Measurements from ENCODE around the gene FBXL20.

FBXL20 gene

GRCh38 chr17:39225959-39226683 is 175.3 kb downstream of the FBXL20 start:
- no peak for DNase-seq
- TF ChIP-seq POLR2A (IDR thresholded peaks at IDR 0.05; ENCODE audit: low read length) (no peak), GATA1 (IDR thresholded peaks at IDR 0.05; ENCODE audit: low read depth, low read length) (no peak)

DNA sequence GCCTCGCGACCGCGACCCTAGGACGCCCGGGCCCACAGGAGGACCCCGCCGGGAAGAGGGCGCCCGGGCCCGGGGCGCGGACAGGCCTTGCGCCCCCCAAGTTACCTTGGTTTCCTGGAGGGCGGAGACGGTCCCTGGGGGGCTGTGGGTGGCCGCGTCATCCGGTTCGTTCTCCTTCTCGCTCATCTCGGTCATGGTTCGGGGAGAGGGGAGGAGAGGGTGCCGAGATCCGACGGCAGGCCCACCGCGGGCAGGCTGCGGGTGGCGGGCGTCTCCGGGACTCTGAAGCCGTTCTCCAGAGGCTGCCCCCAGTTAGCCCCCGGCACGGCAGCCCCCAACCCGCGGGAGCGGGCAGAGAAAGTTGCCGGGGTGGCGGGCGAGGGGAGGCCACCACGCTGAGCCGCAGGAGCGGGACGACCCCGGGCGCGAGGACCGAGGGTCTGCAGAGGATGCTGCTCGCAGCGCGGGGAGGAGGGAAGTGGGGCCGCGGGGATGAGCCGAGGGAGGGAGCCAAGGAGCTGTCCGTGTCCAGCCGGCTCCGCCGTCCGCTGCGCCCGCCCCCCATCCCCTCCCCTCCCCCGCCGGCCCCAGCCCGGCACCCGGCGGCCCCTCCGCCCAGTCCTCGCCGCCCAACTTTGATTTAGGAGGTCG is 176.0 kb downstream of the FBXL20 start, which contains the start of gene STAC2:
STAC2 (minus strand) TSS at position 638 of the 651 bp plus-strand sequence; CDS start at position 195, 443 bp downstream.
- TF ChIP-seq POLR2A (IDR thresholded peaks at IDR 0.05; ENCODE audit: low read length) (no peak), GATA1 (IDR thresholded peaks at IDR 0.05; ENCODE audit: low read depth, low read length) (no peak)
- DNase-seq: no peak

DNA sequence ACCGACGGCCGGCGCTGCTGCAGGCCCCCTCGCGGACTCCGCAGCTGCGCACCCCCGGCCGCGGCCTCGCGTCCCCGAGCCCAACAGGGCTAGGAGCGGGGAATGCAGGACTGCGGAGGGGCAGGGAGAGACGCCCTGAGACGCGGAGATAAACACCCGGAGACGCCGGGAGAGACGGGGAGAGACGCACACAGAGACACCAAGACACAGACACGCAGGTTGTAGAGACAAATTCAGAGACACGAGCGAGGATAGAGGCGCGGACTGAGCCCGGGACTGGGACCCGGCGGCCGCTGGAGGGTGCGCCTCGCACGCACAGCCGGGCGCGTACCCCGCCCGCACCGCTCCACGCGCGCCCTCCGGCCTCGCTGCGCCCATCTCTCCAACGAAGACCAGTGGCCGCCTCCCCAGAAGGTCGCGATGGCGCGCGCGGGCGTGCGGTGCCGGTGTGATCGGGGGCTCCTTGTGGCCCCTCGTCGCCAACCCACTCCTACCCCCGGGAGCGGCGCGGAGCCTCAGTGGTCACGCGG is 176.6 kb downstream of the FBXL20 start:
- TF ChIP-seq POLR2A (IDR thresholded peaks at IDR 0.05; ENCODE audit: low read length): no peak
- no peak for TF ChIP-seq GATA1 (IDR thresholded peaks at IDR 0.05; ENCODE audit: low read depth, low read length)
- no peak for DNase-seq

DNA sequence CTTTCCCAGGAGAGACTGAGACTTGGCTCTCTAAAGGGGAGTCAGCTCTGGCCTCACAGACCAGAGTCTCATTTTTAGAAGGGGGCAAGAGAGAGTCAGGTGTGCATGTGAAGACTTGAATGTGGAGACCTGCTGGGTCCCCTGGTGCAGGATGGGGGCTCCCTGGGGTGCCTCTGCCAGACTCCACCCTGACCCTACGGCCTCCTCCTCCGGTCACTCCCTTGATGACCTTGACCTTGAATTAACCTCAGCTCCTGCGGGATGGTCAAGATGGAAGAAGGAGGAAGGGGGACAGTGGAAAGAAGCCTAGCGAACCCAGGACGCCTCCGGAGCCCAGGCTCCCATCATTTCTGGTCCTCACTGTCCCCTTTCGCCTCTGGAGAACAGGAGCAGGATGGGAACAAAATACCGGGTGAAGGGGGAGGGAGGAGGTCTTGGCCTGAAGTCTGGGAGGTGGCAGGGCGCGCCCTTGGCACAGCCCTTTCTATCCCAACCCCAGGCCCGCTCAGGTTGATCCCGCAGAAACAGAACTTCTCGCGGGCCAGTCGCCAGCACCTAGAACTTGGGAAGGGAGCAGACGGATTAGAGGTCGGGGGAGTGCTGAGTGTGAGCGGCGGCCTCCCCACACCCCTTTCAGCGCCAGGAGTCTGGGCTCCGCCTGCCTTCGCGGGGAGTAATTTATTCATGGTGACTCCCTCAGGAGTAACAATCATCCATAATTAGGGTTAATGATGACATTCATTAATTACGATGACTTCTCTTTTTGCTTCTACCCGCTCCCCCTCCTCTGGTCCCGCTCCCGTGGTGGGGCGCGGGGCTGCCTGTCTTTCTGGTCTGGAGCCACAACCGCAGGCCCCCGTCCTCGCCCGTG is 177.3 kb downstream of the FBXL20 start:
- no peak for TF ChIP-seq POLR2A (IDR thresholded peaks at IDR 0.05; ENCODE audit: low read length)
- TF ChIP-seq GATA1 (IDR thresholded peaks at IDR 0.05; ENCODE audit: low read depth, low read length): no peak
- DNase-seq: no peak

DNA sequence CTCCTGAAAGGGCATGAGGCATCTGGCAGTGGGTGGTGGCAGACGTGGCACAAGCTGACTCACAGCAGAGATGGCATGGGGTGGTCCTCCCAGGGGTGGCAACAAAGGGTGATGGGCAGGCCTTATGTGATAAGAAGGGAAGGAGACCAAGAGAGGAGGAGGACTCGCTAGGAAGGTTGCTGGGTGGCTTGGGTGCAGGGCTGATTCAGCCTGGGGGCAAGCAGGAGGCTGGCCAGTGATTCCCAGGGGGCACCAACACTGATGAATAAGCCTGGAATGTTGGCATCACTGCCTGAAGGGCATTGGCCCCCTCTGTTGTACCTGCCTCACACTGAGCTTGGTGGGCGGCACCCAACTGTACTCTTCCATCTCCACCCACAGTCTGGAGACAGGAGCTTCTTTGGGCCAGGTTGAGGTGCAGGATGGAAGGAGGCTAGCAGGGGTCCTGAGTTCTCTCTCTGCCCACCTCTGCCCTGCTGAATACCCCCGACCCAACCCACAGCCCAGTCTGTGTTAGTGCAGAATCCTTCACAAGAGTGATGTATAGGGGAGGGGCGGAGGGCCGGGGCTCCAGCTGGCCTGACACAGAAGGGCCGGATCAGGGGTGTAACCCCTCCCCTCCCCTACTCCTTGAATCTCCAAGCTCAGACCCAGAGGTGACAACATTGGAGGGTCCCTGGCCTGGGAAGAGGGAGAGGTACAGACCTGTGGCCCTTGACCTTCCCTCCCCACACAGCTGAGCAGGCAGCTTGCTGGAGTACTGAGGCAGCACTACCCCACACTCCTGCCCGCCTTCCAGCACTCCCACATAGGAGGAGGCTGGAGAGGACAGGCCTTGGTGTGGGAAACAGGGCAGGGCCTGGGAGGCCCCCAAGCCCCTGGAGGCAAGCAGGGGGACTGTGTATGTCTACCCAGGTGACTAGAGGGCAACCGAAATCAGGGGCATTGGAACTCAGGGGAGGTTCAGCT is 178.3 kb downstream of the FBXL20 start:
- DNase-seq: no peak
- TF ChIP-seq GATA1 (IDR thresholded peaks at IDR 0.05; ENCODE audit: low read depth, low read length) (no peak), POLR2A (IDR thresholded peaks at IDR 0.05; ENCODE audit: low read length) (no peak)

DNA sequence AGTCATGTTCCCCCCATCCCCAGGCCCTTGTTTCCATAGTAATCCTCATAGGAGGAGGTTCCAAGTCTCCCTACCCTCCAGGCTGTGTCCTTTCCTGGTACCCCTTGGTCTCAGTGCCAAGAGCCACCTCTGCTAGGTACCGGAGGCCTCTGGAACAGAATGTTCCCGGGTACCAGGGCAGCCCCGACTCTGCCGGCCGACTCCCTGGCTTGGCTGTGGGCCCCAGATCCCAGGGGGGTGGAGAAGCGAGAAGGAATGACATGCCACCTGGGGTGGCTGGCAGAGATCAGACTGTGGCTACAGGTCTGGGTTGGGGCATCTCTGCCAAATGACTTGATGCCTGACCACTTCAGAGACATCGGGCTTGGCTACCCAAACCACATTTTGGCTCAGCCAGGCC is 179.3 kb downstream of the FBXL20 start:
- TF ChIP-seq POLR2A (IDR thresholded peaks at IDR 0.05; ENCODE audit: low read length) (no peak), GATA1 (IDR thresholded peaks at IDR 0.05; ENCODE audit: low read depth, low read length) (no peak)
- DNase-seq: no peak

- TF ChIP-seq GATA1 (IDR thresholded peaks at IDR 0.05; ENCODE audit: low read depth, low read length): no peak
- TF ChIP-seq POLR2A (IDR thresholded peaks at IDR 0.05; ENCODE audit: low read length): no peak
- no peak for DNase-seq
These were observed 179.9 kb downstream of the FBXL20 start for GRCh38 chr17:39221572-39221971.

- TF ChIP-seq GATA1 (IDR thresholded peaks at IDR 0.05; ENCODE audit: low read depth, low read length) (no peak), POLR2A (IDR thresholded peaks at IDR 0.05; ENCODE audit: low read length) (no peak)
- DNase-seq: no peak
These were observed 181.7 kb downstream of the FBXL20 start for GRCh38 chr17:39219647-39220154.

GRCh38 chr17:39218906-39219305 is 182.5 kb downstream of the FBXL20 start:
- TF ChIP-seq POLR2A (IDR thresholded peaks at IDR 0.05; ENCODE audit: low read length): no peak
- DNase-seq: no peak

DNA sequence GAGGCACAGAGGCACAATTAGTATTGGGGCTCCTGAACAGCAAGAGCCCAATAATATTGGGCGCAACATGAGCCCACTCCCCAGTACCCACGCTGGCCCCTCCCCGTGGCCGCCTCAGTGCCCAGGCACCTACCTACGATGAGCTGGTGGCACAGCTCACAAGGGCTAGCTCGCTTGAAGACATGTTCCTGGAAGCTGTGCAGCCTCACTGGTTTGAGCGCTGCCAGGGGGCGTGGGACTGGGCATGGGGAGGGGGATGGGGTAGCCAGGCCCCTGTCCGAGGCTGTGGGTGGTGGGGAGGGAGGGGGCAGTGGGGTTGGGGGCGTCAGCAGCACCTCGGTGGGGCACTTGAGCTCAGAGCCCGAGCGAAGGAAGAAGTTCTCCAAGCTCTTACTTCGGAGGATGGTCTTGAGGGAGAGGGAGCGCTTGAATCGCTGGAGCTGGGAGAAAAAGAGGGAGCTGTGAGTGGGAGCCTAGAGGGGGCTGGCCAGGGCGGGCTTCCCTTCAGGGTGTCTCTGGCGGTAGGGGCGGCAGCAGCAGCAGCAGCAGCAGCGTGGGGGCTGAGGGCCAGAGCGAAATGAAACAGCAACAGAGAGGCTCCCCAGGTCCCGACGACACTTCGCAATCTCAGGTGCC is 183.6 kb downstream of the FBXL20 start:
- TF ChIP-seq GATA1 (IDR thresholded peaks at IDR 0.05; ENCODE audit: low read depth, low read length) (no peak), POLR2A (IDR thresholded peaks at IDR 0.05; ENCODE audit: low read length) (no peak)

DNA sequence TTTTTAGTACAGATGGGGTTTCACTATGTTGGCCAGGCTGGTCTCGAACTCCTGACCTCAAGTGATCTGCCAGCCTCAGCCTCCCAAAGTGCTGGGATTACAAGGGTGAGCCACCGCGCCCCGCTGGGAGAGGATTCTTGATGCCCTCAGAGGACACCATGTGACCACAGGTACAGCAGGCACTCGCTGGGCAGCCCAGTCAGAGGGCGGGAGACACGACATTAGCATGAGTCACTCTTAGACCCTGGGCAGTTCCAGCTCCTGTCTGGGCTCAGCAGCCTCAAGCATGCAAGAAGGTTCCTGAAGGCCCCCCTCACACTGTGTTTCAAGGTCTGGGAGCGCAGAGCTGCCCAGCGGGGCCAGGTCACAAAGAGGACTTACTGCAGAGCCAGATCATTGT is 187.6 kb downstream of the FBXL20 start:
- no peak for TF ChIP-seq POLR2A (IDR thresholded peaks at IDR 0.05; ENCODE audit: low read length)
- no peak for DNase-seq

More for the DNA sequence above, 183.6 kb downstream of the FBXL20 start:
- no peak for DNase-seq

- no peak for TF ChIP-seq POLR2A (IDR thresholded peaks at IDR 0.05; ENCODE audit: low read length)
- TF ChIP-seq GATA1 (IDR thresholded peaks at IDR 0.05; ENCODE audit: low read depth, low read length): no peak
- no peak for DNase-seq
These were observed 188.5 kb downstream of the FBXL20 start for GRCh38 chr17:39212841-39213480.
